OCI-LY1 (cell line): ENCODE measurements around the gene DHRS7C.
"Not testable (repeated sequence)": the region's sequence is repeated elsewhere in the genome, so short reads cannot be mapped to it uniquely, and the experiment has no call there.

ENCODE experiments used
- H2AFZ ChIP-seq: fragments of 200-600 bp; sonication (generic), shearing (Covaris generic); 2 replicates; pipeline ENCODE4 v1.6.0; 2014; ENCODE audit warnings: antibody characterized with exemption, mild to moderate bottlenecking, low read length
- H3F3A ChIP-seq: fragments of 200-600 bp; sonication (generic), shearing (Covaris generic); 2 replicates; pipeline ENCODE4 v1.6.0; 2014; ENCODE audit warnings: mild to moderate bottlenecking, antibody characterized with exemption, low read length, moderate library complexity; ENCODE audit not compliant: insufficient read depth
- H3K27ac ChIP-seq: fragments of 200-600 bp; sonication (generic); 2 replicates; pipeline ENCODE4 v1.5.1; 2014; ENCODE audit warnings: low read length, mixed run types, mild to moderate bottlenecking, low read depth; ENCODE audit not compliant: poor library complexity, severe bottlenecking
- H3K27me3 ChIP-seq: fragments of 200-600 bp; sonication (generic); 2 replicates; pipeline ENCODE4 v1.6.0; 2014; ENCODE audit warnings: antibody characterized with exemption, mild to moderate bottlenecking, low read length, moderate library complexity; ENCODE audit not compliant: insufficient read depth
- H3K36me3 ChIP-seq: fragments of 200-600 bp; sonication (generic); 2 replicates; pipeline ENCODE4 v1.6.1; 2014; ENCODE audit warnings: mild to moderate bottlenecking, antibody characterized with exemption, low read length, moderate library complexity, mixed read lengths; ENCODE audit not compliant: insufficient read depth
- H3K4me1 ChIP-seq: fragments of 200-600 bp; sonication (generic); 2 replicates; pipeline ENCODE4 v1.5.1; 2014; ENCODE audit warnings: mild to moderate bottlenecking, low read length, moderate library complexity; ENCODE audit not compliant: insufficient read depth, severe bottlenecking
- H3K4me2 ChIP-seq: fragments of 200-600 bp; sonication (generic), shearing (Covaris generic); 2 replicates; pipeline ENCODE4 v1.6.1; 2014; ENCODE audit warnings: low read length
- H3K4me3 ChIP-seq: fragments of 200-600 bp; sonication (generic); 2 replicates; pipeline ENCODE4 v1.5.1; 2014; ENCODE audit warnings: low read length, low read depth, mild to moderate bottlenecking, mixed read lengths; ENCODE audit not compliant: poor library complexity, severe bottlenecking
- H3K79me2 ChIP-seq: fragments of 200-600 bp; shearing (Covaris generic); 2 replicates; pipeline ENCODE4 v1.6.1; 2016; ENCODE audit warnings: mixed run types, low read length, mixed read lengths; ENCODE audit not compliant: insufficient read depth
- H3K9ac ChIP-seq: fragments of 200-600 bp; sonication (generic), shearing (Covaris generic); 2 replicates; pipeline ENCODE4 v1.6.1; 2014; ENCODE audit warnings: mild to moderate bottlenecking, low read length, mixed read lengths
- H3K9me2 ChIP-seq: fragments of 200-600 bp; sonication (generic), shearing (Covaris generic); 2 replicates; pipeline ENCODE4 v1.6.1; 2014; ENCODE audit warnings: low read depth, mild to moderate bottlenecking, low read length, mixed read lengths
- H3K9me3 ChIP-seq: fragments of 200-600 bp; shearing (Covaris generic); 2 replicates; pipeline ENCODE4 v1.6.1; 2014; ENCODE audit warnings: low read length, mixed read lengths
- H4K20me1 ChIP-seq: fragments of 200-600 bp; sonication (generic), shearing (Covaris generic); 2 replicates; pipeline ENCODE4 v1.6.0; 2016; ENCODE audit warnings: mild to moderate bottlenecking, low read length; ENCODE audit not compliant: insufficient read depth
- CTCF ChIP-seq: fragments of 200-600 bp; sonication (generic), shearing (Covaris generic); IDR thresholded peaks from 2 replicates; pipeline ENCODE4 v1.5.1; 2017; ENCODE audit warnings: mild to moderate bottlenecking, antibody characterized with exemption, low read length, moderate library complexity, mixed read lengths
- EZH2 ChIP-seq: fragments of 200-600 bp; sonication (generic), shearing (Covaris generic); IDR thresholded peaks from 2 replicates; pipeline ENCODE4 v1.8.0; 2017; ENCODE audit warnings: borderline replicate concordance, mixed run types, mild to moderate bottlenecking, antibody characterized with exemption, low read length, moderate library complexity, mixed read lengths

The DHRS7C gene

DNA sequence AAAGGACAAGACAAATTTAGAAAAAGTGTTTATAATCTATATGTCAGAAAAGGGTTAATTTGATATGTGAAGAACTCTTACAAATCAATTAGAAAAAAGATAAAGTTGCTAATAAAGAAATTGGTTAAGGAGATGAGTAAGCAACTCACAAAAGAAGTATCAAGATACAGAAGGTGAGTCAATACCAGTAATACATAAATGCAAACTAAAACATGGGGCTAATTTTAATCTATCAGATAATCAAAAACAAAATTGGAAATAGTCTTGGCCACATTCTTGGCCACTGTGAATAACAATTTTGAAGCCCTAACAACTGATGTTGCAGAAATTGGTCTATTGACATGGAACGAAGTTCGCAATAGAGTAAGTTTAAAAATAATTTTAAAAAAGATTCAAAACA lies 6.8 kb downstream of the DHRS7C start:
- Histone ChIP-seq H3K4me3 (no peak overlapping the region), H3K36me3 (no peaks in the 10 kb centered on the region), H3K27me3 (no peaks in the 10 kb centered on the region), H3K27ac (no peak overlapping the region), H3K79me2 (no peaks in the 10 kb centered on the region), H3F3A (no peaks in the 10 kb centered on the region), H4K20me1 (no peaks in the 10 kb centered on the region), H3K9ac (no peak overlapping the region), H3K9me2 (no peaks in the 10 kb centered on the region), H3K9me3 (no peaks in the 10 kb centered on the region), H3K4me1 (no peaks in the 10 kb centered on the region), H2AFZ (no peak overlapping the region), H3K4me2 (no peak overlapping the region)
- TF ChIP-seq EZH2 (no peak), CTCF (no peak)

DNA sequence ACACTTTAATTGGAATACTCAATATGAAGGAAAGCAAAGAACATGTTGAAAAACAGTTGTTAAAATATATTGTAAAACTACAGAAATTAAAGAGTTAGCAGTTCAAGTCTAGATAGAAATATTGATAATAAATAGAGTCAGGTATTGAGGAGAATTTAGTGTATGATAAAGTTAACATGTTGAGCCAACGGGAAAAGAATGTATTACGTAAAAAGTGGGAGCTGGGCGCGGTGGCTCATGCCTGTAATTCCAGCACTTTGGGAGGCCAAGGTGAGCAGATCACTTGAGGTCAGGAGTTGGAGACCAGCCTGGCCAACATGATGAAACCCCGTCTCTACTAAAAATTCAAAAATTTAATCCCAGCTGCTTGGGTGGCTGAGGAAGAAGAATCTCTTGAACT lies 7.9 kb downstream of the DHRS7C start:
- H3K4me1 ChIP-seq, H3K9ac ChIP-seq, H3K36me3 ChIP-seq, H3K4me3 ChIP-seq, H3K27ac ChIP-seq, H3K9me2 ChIP-seq, H3K4me2 ChIP-seq, H3F3A ChIP-seq, H2AFZ ChIP-seq, H3K79me2 ChIP-seq, H3K27me3 ChIP-seq, H4K20me1 ChIP-seq, H3K9me3 ChIP-seq: not testable (repeated sequence)

DNA sequence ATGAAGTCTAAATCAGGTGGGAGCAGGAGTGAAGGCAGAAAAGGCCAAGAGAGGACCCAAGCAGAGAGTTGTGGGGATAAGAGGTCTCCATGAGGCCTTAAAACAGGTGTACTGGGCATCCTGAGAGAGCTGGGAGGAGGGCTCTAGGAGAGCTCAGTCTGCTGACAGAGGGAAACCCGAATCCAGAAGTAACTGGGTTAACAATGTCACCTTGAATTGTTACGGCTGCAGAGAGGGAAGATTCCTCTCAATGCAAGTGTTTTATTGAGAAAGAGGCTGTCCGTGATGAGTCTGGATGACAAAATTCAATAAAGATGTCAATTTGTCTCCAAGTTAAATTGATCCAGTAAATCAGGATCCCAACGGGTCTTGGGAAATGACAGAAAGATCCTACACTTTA lies 8.3 kb downstream of the DHRS7C start:
- Histone ChIP-seq H3K4me3 (no peak overlapping the region), H4K20me1 (no peaks in the 10 kb centered on the region), H3F3A (no peaks in the 10 kb centered on the region), H3K9me3 (no peaks in the 10 kb centered on the region), H3K9ac (no peak overlapping the region), H3K79me2 (no peaks in the 10 kb centered on the region), H3K27me3 (no peaks in the 10 kb centered on the region), H3K27ac (no peak overlapping the region), H3K4me1 (no peaks in the 10 kb centered on the region), H3K36me3 (no peaks in the 10 kb centered on the region), H3K9me2 (no peaks in the 10 kb centered on the region), H2AFZ (no peak overlapping the region), H3K4me2 (no peak overlapping the region)
- TF ChIP-seq EZH2, result no peak
- no peak for TF ChIP-seq CTCF

DNA sequence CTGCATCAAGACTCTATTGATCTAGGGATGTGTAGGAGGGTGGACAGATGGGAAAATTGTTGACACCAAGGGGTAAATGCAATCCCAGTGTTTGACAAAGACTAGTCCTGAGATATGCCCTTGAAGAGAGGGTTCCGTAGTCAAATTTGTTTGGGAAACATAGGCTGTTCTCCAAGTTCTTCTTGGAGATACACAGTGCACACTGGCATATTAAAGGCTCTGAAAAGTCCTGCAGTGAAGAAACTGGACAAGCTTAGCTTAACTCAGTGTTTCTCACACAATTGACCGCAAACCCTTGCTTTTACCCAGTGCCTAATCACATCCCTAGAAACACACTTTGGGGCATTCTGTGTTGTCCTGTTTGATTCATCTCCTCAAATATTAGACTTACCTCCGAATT lies 10.8 kb downstream of the DHRS7C start:
- H2AFZ ChIP-seq, result no peak overlapping the region
- H3F3A ChIP-seq, result no peaks in the 10 kb centered on the region
- no peaks in the 10 kb centered on the region for H3K36me3 ChIP-seq
- TF ChIP-seq CTCF (no peak), EZH2 (no peak)
- no peaks in the 10 kb centered on the region for H4K20me1 ChIP-seq
- H3K9me3 ChIP-seq, result no peaks in the 10 kb centered on the region
- no peaks in the 10 kb centered on the region for H3K79me2 ChIP-seq
- no peak overlapping the region for H3K27ac ChIP-seq
- H3K4me1 ChIP-seq, result no peaks in the 10 kb centered on the region
- no peak overlapping the region for H3K9ac ChIP-seq
- no peaks in the 10 kb centered on the region for H3K9me2 ChIP-seq
- no peak overlapping the region for H3K4me2 ChIP-seq
- H3K27me3 ChIP-seq, result peaks cover 5% of the 10 kb centered on the region; the same call in 1 of the 2 replicates
- H3K4me3 ChIP-seq, result no peak overlapping the region
